ENCODE results near the gene COMP. TPM values are rescaled to one million over a fixed set of nuclear protein-coding genes. Genes with fewer than 3 reads are reported as not detected.
A peak's percentile ranks its signal among the peaks of the same experiment; 100 is the strongest.

Gene COMP
- total RNA-seq, 1 donor from 2014 or later: not detected

- DNase-seq (ENCODE audit: low read depth): no peak
Measured at GRCh38 chr19:18783958-18784785, 6.9 kb downstream of the COMP start.

GRCh38 chr19:18782559-18783225 is 8.4 kb downstream of the COMP start:
- DNase-seq (ENCODE audit: low read depth): peak; percentile 57

DNA sequence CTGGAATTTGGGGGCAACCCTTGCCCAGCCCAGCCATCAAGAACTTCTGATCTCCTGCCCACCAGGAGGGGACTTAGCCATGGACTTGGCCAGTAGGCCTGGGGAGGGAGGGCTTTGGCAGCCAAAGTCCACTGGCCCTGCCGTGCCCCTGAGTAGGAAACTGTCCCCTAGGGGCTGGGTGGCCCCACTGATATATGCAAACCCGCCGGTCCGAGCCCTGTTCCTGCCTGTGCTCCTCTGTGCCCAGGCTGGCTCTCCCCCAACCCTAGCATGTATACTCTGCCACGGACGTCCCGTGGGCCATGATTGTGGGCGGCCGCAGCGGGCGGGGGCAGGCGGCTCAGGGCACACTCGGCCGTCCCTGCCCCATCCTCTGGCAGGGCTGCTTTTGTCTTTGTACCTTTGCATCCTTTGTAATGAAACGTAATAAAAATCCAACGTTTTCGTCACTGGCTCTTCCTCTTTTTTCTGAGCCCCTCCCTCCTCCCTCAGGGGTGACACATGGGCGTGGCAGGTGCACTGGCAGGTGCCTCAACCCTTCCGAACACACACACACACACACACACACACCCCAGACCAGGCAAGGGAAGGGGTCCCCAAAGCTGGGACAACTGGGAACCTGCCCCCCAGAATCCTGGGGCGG is 9.1 kb downstream of the COMP start:
- no peak for DNase-seq (ENCODE audit: low read depth)

- DNase-seq (ENCODE audit: low read depth): no peak
Measured at GRCh38 chr19:18781047-18781600, 10.0 kb downstream of the COMP start.

GRCh38 chr19:18780631-18781030 is 10.5 kb downstream of the COMP start:
- DNase-seq (ENCODE audit: low read depth): no peak

DNA sequence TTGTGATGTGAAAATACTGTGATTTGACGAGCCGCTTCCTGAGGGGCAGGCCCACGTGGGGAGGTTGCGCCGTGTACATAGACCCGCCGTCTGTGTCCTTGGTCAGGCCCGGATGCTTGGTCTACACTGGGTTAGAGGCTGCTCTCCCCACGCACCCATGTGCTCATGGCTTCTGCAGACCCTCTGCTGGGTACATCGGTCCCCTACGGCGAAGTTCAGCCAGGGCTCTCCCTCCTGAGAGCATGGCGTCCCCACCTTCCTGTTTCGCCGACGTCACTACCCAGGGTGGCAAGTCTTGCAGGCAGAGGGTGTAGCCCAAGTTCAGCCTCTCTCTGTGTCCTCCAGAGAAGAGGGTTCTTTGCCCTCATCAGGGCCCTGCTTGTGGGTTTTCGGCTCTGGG is 11.0 kb downstream of the COMP start:
- DNase-seq (ENCODE audit: low read depth): no peak

DNA sequence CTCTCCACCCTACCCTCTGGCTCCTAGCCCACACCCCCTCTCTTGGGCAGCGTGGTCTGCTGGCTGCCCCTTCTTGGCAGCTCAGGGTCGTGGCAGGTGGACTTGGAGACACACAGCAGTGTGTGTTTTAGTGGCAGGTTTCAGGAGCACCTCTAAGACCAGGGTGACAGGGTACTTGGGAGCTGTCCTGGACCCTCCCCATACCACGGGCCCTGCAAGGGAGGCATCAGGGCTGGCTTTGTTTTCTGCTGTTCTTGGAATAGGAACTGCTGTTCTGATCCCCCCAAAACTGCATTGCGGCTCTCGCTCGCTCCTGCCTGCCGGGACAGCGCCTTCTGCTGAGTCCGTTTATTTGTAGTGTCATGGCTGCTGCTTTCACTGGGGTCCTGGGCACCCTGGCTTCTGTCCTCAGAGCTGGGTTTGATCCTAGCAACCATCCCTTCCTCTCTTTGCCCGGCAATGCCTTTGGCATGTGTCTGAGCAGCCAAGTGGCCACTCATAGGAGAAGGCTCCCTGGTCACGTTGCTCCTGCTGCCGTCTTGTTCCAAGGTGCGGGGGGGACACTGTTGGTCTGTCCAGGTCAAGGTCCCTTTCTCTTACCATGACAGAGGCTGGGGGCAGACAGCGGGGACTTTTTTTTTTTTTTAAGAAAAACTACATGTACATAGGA is 12.1 kb downstream of the COMP start:
- DNase-seq (ENCODE audit: low read depth): no peak

DNA sequence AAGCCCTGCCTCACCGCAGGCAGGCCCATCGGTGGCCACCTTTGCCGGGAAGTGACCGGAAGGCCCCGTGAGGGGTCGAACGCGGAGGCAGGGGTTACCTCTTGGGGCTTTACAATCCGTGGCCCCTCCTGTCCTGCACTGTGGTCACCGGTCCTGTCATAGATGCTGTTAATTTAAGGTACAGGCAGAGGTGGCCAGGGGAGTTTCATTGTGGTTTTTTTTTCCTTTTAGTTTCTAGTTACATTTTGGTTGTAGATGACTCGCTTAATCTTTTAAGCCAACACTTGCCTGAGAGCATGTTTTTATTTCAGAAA is 13.1 kb downstream of the COMP start:
- DNase-seq (ENCODE audit: low read depth): no peak

DNA sequence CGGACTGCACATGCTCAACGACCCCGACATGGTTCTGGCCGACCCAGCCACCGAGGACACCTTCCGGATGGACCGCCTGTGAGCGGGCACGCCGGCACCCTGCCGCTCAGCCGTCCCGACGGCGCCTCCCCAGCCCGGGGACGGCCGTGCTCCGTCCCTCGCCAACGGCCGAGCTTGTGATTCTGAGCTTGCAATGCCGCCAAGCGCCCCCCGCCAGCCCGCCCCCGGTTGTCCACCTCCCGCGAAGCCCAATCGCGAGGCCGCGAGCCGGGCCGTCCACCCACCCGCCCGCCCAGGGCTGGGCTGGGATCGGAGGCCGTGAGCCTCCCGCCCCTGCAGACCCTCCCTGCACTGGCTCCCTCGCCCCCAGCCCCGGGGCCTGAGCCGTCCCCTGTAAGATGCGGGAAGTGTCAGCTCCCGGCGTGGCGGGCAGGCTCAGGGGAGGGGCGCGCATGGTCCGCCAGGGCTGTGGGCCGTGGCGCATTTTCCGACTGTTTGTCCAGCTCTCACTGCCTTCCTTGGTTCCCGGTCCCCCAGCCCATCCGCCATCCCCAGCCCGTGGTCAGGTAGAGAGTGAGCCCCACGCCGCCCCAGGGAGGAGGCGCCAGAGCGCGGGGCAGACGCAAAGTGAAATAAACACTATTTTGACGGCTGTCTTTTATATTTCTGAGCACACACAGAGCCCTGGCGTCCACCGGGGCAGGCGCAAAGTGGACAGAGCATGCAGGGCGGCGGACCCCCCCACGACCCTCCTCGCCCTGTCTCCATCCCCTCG is 13.6 kb downstream of the COMP start:
- no peak for DNase-seq (ENCODE audit: low read depth)

- DNase-seq (ENCODE audit: low read depth): no peak
Measured at GRCh38 chr19:18776736-18777135, 14.4 kb downstream of the COMP start.

- no peak for DNase-seq (ENCODE audit: low read depth)
Measured at GRCh38 chr19:18776288-18776594, 14.9 kb downstream of the COMP start.

DNA sequence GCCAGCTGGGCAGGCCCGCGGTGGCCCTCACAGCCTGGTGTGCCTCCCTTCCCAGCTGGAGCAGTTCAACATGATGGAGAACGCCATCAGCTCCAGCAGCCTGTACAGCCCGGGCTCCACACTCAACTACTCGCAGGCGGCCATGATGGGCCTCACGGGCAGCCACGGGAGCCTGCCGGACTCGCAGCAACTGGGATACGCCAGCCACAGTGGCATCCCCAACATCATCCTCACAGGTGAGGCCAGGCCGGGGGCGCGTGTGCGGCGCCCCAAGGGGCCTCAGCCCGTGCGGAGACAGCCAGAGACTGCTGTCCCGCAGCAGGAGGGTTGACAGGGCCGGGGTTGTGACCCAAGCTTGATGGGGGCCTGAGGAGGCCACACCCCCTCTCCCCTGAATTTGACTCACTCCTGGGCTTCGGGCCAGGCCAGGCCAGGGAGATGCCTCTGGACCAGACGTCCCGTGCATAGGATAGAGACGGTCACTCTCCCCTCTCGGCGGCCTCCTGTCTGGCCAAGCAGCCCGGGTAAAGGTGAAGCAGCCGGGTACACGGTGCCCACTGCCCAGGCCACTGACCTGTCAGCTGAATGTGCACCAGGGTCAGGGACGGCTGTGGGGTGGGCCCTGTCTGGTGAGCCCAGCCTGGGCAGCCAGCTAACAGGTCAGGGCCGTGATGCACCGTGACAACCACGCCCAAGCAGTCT is 15.4 kb downstream of the COMP start:
- no peak for DNase-seq (ENCODE audit: low read depth)

- DNase-seq (ENCODE audit: low read depth): no peak
Measured at GRCh38 chr19:18774782-18775444, 16.2 kb downstream of the COMP start.

DNA sequence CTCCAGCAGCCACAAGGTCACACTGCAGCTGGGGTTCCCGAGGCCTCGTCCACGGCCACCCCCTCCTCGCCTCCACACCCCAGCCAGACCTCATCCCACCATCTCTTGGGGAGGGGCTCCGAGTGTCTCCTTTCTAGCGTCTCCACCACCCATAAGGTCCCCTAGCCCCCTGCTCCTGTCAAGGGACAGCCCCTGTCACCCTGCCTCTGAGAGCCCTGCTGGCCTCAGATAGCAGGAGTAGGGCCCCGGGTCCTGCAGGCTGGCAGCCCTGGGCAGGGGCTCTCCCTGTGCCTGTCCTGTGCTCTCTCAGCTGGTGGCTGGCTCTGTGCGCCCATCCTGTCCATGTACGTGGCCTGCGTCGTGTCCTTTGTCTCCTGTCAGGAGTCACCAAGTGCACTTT is 17.0 kb downstream of the COMP start:
- no peak for DNase-seq (ENCODE audit: low read depth)

GRCh38 chr19:18773682-18774081 is 17.4 kb downstream of the COMP start:
- no peak for DNase-seq (ENCODE audit: low read depth)

DNA sequence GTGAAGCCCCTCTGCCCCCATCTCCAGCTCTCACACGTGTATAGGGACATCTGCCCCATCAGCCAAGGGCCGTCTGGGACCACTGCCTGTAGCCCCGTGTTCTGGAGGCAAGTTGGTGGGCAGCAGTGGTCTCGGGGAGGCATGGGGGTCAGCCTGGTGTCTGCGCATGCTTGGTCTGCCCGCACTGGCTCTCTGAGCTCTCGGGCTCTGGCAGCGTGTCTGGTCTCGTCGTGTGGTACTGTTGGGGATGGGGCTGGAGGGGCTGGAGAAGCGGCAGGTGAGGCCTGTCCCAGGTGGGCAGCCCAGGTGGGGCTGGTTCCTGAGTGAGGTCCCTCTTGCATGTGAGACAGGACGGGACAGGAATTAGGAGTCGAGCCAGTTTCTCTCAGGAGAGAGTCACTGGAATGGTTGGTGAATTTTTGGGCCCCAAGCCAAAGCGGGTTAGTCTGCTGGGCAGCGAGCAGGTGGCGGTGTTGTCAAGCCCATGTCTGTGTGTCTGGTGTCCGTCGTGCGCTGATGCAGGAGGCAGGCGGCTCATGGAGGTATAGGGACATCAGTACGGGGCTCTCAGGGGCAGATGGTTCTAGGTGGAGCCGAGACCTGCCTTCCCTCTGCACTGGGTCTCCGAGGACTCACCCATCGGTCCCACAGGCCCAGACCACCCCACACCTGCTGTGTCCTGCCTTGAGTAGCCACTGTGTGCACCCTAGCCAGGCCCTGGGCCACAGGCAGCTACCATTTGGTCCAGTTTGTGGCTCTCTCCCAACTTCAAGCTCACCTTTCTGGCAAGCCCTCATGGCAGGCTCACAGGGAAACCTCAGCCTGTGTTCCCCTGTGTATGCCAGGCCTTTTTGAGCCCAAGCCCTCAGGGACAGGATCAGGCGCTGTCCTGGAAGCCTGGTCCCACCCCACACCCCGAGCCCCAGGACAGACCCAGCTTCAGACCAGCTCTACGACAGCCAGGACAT is 18.2 kb downstream of the COMP start:
- DNase-seq (ENCODE audit: low read depth): no peak

DNA sequence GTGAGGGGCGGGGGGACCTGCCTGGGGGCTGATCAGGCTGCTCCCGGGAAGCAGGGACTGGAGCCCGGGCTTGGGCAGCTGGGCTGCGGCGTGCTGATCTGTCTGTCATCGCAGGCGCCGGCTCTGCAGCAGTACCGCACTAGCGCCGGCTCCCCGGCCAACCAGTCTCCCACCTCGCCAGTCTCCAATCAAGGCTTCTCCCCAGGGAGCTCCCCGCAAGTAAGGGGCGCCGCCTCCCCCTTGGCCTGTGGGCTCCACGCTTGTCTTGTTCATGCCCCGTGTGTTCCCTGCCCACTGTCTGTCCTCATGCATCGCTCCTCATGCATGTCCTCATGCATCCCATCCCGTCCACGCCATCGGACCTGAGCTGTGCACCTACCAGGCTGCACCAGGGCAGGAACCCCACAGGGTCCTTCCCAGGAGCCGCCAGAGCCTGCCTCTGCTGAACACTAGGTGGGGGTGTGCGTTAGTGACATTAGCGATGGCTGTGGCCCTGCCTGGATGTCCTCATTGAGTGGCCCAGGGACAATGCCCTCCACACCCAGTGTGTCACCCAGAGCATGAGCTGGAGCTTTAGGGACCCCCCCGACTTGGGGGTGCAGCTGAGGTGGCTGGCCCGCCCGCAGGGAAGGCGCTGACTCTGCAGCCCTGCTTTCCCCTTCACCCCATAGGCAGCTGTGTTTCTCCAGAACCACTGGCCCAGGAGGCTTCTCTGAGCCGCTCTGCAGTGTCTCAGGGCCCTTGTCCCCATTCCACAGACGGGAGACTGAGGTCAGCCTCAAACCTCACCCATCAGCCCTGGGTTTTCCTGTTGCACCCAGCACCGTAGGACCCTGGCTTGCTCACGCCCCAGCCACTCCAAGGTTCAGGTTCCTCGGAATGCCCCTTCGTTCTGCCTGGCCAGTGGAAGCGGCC is 19.5 kb downstream of the COMP start:
- DNase-seq (ENCODE audit: low read depth): no peak

Measured in myocyte (in vitro differentiated cells).